Adrenal gland (tissue), 5 donors: ENCODE results near the gene IFNAR1.

Experiments used
- CTCF ChIP-seq, 6 experiments: fragments of 450-650 bp in 4 of 6; fragments of 200-600 bp in 2 of 6; sonication (generic) in 1 of 6; IDR thresholded peaks; 1 replicate in 5 of 6; 2 replicates in 1 of 6; pipeline versions ENCODE4 v1.5.1 to v1.8.0; 2016 to 2021; ENCODE audit warnings: antibody characterized with exemption in 6 of 6, mild to moderate bottlenecking in 2 of 6, moderate library complexity in 1 of 6
- POLR2A ChIP-seq, 2 donors: fragments of 450-650 bp; IDR thresholded peaks; one replicate each; pipeline ENCODE4 v1.6.1; 2017; ENCODE audit warnings: antibody characterized with exemption in 2 of 2, mild to moderate bottlenecking in 2 of 2, moderate library complexity in 1 of 2
- donor health status: DM: no; HTN: no; CAD: no.

- TF ChIP-seq CTCF (IDR thresholded peaks at IDR 0.05), result no peak
- TF ChIP-seq POLR2A (IDR thresholded peaks at IDR 0.05), result no peak
Observed at GRCh38 chr21:33357177-33357576, 32.4 kb downstream of the IFNAR1 start.
